Ovary (tissue), 9 donors: Measurements from ENCODE around the gene RBPJL. TPM values are rescaled to one million over a fixed set of nuclear protein-coding genes. Genes with fewer than 3 reads are reported as not detected.

Experiments
- DNase-seq, 5 donors: peaks; one replicate each; pipeline ENCODE4 v3.0.0-alpha.2; 2019 to 2020
- H3K27ac ChIP-seq, 2 donors: fragments of 200-600 bp; one replicate each; pipeline versions ENCODE4 v1.5.1 to v1.8.0; 2019 to 2022
- H3K27me3 ChIP-seq: fragments of 200-600 bp; one replicate; pipeline ENCODE4 v1.8.0; 2022
- H3K36me3 ChIP-seq: fragments of 200-600 bp; sonication (generic); one replicate; pipeline ENCODE4 v1.5.1; 2019
- H3K4me1 ChIP-seq: one replicate; pipeline ENCODE4 v1.8.1; 2013; ENCODE audit warnings: mild to moderate bottlenecking, moderate library complexity; ENCODE audit not compliant: insufficient read depth
- H3K4me3 ChIP-seq: fragments of 200-600 bp; sonication (generic); one replicate; pipeline ENCODE4 v1.5.1; 2017
- H3K9me3 ChIP-seq, 2 donors: fragments of 200-600 bp in 1 of 2; sonication (generic) in 1 of 2; one replicate each; pipeline versions ENCODE4 v1.5.1 to v1.8.1; 2013 to 2019; ENCODE audit warnings: mild to moderate bottlenecking in 1 of 2, moderate library complexity in 1 of 2
- EP300 ChIP-seq: sonication (generic); formaldehyde crosslinking; IDR thresholded peaks from one replicate; pipeline ENCODE4 v1.6.1; 2017; ENCODE audit warnings: antibody characterized with exemption
- POLR2A ChIP-seq: fragments of 450-650 bp; IDR thresholded peaks from one replicate; pipeline ENCODE4 v1.6.1; 2017; ENCODE audit warnings: antibody characterized with exemption, mild to moderate bottlenecking, moderate library complexity
- WGBS, 3 donors: extraction: QIAGEN DNeasy Blood & Tissue Kit in 1 of 3; methylation state at CpG; one replicate each; pipeline versions ENCODE4 v1.1.5 to v1.1.7; 2013 to 2017; 5-methylcytosine and 5-hydroxymethylcytosine counted together
- intact Hi-C, 4 donors: fragments of 100-400 bp; cut with DNase I; formaldehyde crosslinking; loops; one replicate each; pipeline versions ENCODE4 v1.11.0 to v1.15.1; 2022 to 2023
- polyA plus RNA-seq, 2 donors: library from polyadenylated mRNA; stranded (reverse); fragments of 200-250 nt in 1 of 2; fragments of 350-450 nt in 1 of 2; fragmentation: Illumina TruSeq in 1 of 2; extraction: RNeasy Lipid Tissue Mini Kit (QIAGEN cat#74804) in 1 of 2; gene quantifications; one replicate each; pipeline ENCODE4 v1.2.3, GENCODE V29; 2013 to 2014
- total RNA-seq, 7 donors: library from RNA; depleted of rRNA in 2 of 7; stranded (reverse); fragments of >200 nt in 2 of 7; fragmentation: NEBNext Ultra II Directional in 3 of 7; extraction: Animal tissue kit (Norgen Biotek cat#: 25700) in 3 of 7; gene quantifications; one replicate each; pipeline versions ENCODE4 v1.1.0 to v1.2.4, GENCODE V29; 2016 to 2023
- TF ChIP-seq, protein P1 (sequence below), 3 donors: fragments of 450-650 bp in 2 of 3; fragments of 200-600 bp in 1 of 3; IDR thresholded peaks; one replicate each; pipeline versions ENCODE4 v1.5.1 to v1.8.0; 2016 to 2022; ENCODE audit warnings: antibody characterized with exemption in 3 of 3, mild to moderate bottlenecking in 1 of 3
- donor health status: DM: no; HTN: no; CAD: no; lungs with moderate emphysema.
- donor health status: DM: no; HTN: no; CAD: no.
- donor health status: Bipolar disorder and iron deficiency.
- donor health status: DM: yes; HTN: yes; CAD: no.
- donor health status: DM: no; HTN: no; CAD: no.
- donor health status: DM: yes; HTN: yes; CAD: no.

The RBPJL gene
- total and polyA plus RNA-seq, 9 donors = 0.36 to 0.38 TPM; not detected in 7

DNA sequence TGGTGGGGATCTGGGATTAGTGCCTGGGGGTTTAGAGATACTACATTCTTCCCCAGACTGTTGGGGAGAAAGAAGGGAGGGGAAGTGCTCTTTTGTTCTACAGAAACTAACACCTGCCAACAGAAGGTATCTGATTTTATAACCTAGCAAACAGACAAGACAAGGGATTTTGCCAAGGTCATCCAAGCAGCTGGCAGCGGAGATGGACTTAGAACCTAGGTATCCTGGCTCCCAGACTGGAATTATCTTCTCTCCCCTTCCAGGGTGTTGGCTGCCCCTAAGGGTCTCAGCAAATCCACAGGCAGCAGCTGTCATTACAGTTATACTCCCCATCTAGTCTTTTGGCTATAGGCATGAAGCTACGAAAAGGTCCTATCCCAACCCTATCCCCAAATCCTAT lies 33.2 kb downstream of the RBPJL start:
- intact Hi-C loops = no loop called here
- WGBS, 3 donors = 96 to 100% (median 98%) methylated on average over 2 of the region's 2 CpGs

DNA sequence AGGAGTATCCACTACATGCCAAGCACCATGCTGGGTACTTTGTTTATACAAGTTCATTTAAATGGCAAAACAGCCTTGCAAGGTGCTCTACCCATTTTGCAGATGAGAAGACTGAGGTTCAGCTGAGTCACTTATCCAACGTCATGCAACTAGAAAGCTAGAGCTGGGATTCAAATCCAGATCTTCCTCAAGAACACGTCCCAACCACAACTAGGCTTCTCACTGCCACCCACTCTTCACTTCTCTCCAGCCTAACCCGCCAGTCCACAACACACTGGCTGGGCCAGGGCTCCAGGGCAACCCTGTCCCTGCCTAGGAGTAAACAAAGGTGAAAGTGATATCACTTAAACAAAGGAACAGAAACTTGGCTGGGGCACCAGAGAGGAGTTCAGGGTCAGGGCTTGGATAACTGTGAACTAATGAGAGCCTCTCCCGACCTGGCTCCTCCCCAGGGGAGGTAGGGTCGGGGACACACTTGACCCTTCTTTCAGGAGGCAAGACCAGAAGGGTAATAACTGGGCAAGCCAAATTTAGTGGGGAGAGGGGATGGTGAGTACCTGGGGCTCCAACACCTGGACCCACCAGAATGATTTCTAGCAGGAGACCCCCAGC lies 33.7 kb downstream of the RBPJL start:
- no peak for DNase-seq
- no peak overlapping the region for H3K27ac ChIP-seq
- H3K36me3 ChIP-seq = no peaks in the 10 kb centered on the region
- 73 to 80% (median 78%) methylated on average over 5 of the region's 5 CpGs for WGBS, 3 donors
- TF ChIP-seq, protein P1, sequence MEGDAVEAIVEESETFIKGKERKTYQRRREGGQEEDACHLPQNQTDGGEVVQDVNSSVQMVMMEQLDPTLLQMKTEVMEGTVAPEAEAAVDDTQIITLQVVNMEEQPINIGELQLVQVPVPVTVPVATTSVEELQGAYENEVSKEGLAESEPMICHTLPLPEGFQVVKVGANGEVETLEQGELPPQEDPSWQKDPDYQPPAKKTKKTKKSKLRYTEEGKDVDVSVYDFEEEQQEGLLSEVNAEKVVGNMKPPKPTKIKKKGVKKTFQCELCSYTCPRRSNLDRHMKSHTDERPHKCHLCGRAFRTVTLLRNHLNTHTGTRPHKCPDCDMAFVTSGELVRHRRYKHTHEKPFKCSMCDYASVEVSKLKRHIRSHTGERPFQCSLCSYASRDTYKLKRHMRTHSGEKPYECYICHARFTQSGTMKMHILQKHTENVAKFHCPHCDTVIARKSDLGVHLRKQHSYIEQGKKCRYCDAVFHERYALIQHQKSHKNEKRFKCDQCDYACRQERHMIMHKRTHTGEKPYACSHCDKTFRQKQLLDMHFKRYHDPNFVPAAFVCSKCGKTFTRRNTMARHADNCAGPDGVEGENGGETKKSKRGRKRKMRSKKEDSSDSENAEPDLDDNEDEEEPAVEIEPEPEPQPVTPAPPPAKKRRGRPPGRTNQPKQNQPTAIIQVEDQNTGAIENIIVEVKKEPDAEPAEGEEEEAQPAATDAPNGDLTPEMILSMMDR (IDR thresholded peaks at IDR 0.05) = no peak
- TF ChIP-seq EP300 (no peak), POLR2A (no peak)
- H3K4me3 ChIP-seq = no peak overlapping the region
- peaks cover 27% of the 10 kb centered on the region for H3K4me1 ChIP-seq
- no peaks in the 10 kb centered on the region for H3K9me3 ChIP-seq
- intact Hi-C loops = no loop called here
- no peaks in the 10 kb centered on the region for H3K27me3 ChIP-seq

More for the DNA sequence above, 33.2 kb downstream of the RBPJL start:
- Histone ChIP-seq H3K9me3 (no peaks in the 10 kb centered on the region), H3K4me1 (peaks cover 27% of the 10 kb centered on the region), H3K27me3 (no peaks in the 10 kb centered on the region), H3K36me3 (no peaks in the 10 kb centered on the region), H3K27ac (no peak overlapping the region), H3K4me3 (no peak overlapping the region)
- TF ChIP-seq POLR2A = no peak
- TF ChIP-seq, protein P1 (IDR thresholded peaks at IDR 0.05) = no peak
- TF ChIP-seq EP300 = no peak
- no peak for DNase-seq

DNA sequence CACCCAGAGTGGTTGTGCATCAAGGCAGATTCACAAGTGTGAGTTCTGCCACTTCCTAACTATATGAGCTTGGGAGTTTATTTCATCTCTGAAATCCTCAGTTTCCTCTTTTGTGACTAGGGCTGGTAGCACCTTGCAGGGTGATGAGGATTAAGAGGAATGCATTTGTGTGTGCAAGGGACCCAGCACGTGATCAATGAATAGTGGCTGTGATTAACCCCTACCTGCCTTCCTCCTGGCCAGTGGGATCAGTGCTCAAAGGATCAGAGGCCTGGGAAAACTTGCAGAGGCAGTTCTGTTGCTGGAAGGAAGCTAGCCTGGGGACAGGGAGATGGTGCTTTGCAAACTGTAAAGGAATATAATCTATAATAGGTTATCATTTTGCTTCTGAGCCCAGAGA lies 34.3 kb downstream of the RBPJL start:
- no peak for DNase-seq
- TF ChIP-seq, protein P1 (IDR thresholded peaks at IDR 0.05) = no peak
- TF ChIP-seq EP300 (no peak), POLR2A (no peak)
- H3K4me1 ChIP-seq = peaks cover 27% of the 10 kb centered on the region
- intact Hi-C loops = no loop called here
- H3K4me3 ChIP-seq = no peak overlapping the region
- no peaks in the 10 kb centered on the region for H3K27me3 ChIP-seq
- H3K9me3 ChIP-seq = no peaks in the 10 kb centered on the region
- WGBS, 3 donors = 50 to 79% (median 63%) methylated on average over 1 of the region's 1 CpG
- no peak overlapping the region for H3K27ac ChIP-seq
- no peaks in the 10 kb centered on the region for H3K36me3 ChIP-seq

DNA sequence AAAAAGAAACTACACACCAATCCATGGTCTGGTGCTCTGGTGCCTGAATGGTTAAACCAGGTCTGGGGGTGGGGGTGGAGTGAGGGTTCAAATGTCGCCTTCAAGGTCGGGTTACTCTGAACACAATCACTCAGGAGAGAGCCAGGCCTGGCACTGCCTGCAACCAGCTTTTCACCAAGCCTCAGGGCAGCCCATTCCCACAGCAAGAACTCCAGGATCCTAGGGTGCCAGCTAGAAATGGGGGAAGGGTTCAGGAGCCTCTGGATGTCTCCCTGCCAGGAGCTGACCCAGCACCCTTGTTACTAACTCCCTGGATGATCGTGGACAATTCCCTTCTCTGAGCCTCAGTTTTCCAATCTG lies 34.9 kb downstream of the RBPJL start:
- no peaks in the 10 kb centered on the region for H3K36me3 ChIP-seq
- no peaks in the 10 kb centered on the region for H3K9me3 ChIP-seq
- H3K4me3 ChIP-seq = peak overlapping the region; percentile 0
- 23 to 43% (median 32%) methylated on average over 3 of the region's 3 CpGs for WGBS, 3 donors
- peak overlapping the region; percentile 27 to 45 for H3K27ac ChIP-seq
- TF ChIP-seq POLR2A (no peak), EP300 (no peak)
- TF ChIP-seq, protein P1 (IDR thresholded peaks at IDR 0.05) = no peak
- intact Hi-C loops = no loop called here
- H3K4me1 ChIP-seq = peaks cover 27% of the 10 kb centered on the region
- H3K27me3 ChIP-seq = no peaks in the 10 kb centered on the region
- DNase-seq = no peak
